PC-3 (cell line): ENCODE measurements around the gene STK33.

Experiments used
- CTCF ChIP-seq: fragments of 300-600 bp; sonication (generic); conservative IDR thresholded peaks from 2 replicates; pipeline ENCODE4 v1.5.1; 2017; ENCODE audit warnings: antibody characterized with exemption, low read depth, mild to moderate bottlenecking, low read length
- EZH2 ChIP-seq: fragments of 300-600 bp; sonication (generic); IDR thresholded peaks from one replicate; pipeline ENCODE4 v1.6.1; 2017; ENCODE audit warnings: antibody characterized with exemption, mild to moderate bottlenecking, low read length; ENCODE audit not compliant: unreplicated experiment

DNA sequence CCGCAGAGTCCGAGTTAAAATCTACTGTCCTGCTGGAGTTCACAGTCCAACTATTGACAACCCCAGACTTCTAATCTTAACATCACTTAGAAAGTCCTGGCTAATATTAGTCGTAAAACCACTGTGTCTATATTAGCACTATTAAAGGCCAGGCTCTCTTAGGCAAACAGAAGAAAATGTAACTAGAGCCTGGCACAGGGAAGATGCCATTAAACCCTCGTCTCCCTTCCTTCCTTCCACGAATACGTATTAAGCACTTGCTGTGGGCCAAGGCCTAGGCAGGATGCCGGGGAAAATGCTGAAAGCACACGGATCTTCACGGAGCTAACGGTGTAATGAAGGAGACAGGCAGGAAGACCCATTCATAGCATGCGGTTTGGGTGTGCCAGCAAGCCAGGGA lies 248.8 kb downstream of the STK33 start:
- no peak for TF ChIP-seq EZH2
- TF ChIP-seq CTCF = no peak
